ENCODE measurements around the gene MEAF6.

- TF ChIP-seq JUNB (IDR thresholded peaks at IDR 0.05; ENCODE audit: unreplicated experiment) (no peak), POLR2AphosphoS5 (IDR thresholded peaks at IDR 0.05; ENCODE audit: low read depth) (no peak), ZNF331 (CRISPR knock-in tag; IDR thresholded peaks at IDR 0.05; ENCODE audit: low read depth) (no peak)
Measured at GRCh38 chr1:37476087-37476452, 38.5 kb downstream of the MEAF6 start.
